Liver (tissue), 3 donors: ENCODE data around the gene ABCA1.

Experiments
- ATF3 ChIP-seq: IDR thresholded peaks from 2 replicates; pipeline ENCODE4 v1.6.1; 2016; ENCODE audit warnings: antibody characterized with exemption
- CTCF ChIP-seq: fragments of 150-350 bp; IDR thresholded peaks from 2 replicates; pipeline ENCODE4 v1.5.1; 2017; ENCODE audit warnings: improper control_type of control experiment, low read depth, low read length; ENCODE audit not compliant: missing input control
- GABPA ChIP-seq, 2 donors: IDR thresholded peaks in 1 of 2; conservative IDR thresholded peaks in 1 of 2; 2 replicates each; pipeline ENCODE4 v1.6.1; 2016; ENCODE audit warnings: antibody characterized with exemption in 2 of 2, mild to moderate bottlenecking in 1 of 2, moderate library complexity in 1 of 2
- HNF4A ChIP-seq, 2 donors: conservative IDR thresholded peaks; 2 replicates each; pipeline ENCODE4 v1.6.1; 2016; ENCODE audit warnings: antibody characterized with exemption in 2 of 2, mild to moderate bottlenecking in 2 of 2
- HNF4G ChIP-seq: IDR thresholded peaks from 2 replicates; pipeline ENCODE4 v1.6.1; 2016; ENCODE audit warnings: antibody characterized with exemption
- NR2F2 ChIP-seq: IDR thresholded peaks from 2 replicates; pipeline ENCODE4 v1.6.1; 2016; ENCODE audit warnings: antibody characterized with exemption
- REST ChIP-seq: IDR thresholded peaks from 2 replicates; pipeline ENCODE4 v1.6.1; 2016; ENCODE audit warnings: antibody characterized with exemption, mild to moderate bottlenecking
- SP1 ChIP-seq: IDR thresholded peaks from 2 replicates; pipeline ENCODE4 v1.6.1; 2018; ENCODE audit warnings: antibody characterized with exemption, mild to moderate bottlenecking
- TAF1 ChIP-seq: conservative IDR thresholded peaks from 2 replicates; pipeline ENCODE4 v1.6.1; 2016; ENCODE audit warnings: antibody characterized with exemption, mild to moderate bottlenecking
- YY1 ChIP-seq: IDR thresholded peaks from 2 replicates; pipeline ENCODE4 v1.6.1; 2016; ENCODE audit warnings: antibody characterized with exemption, mild to moderate bottlenecking
- ZBTB33 ChIP-seq: IDR thresholded peaks from 2 replicates; pipeline ENCODE4 v1.6.1; 2016; ENCODE audit warnings: antibody characterized with exemption
- donor health status: healthy.
- donor health status: healthy.

- TF ChIP-seq CTCF (no peak), REST (no peak), NR2F2 (peak; percentile 95), GABPA (IDR thresholded peaks at IDR 0.05 in 1 of 2, conservative IDR thresholded peaks at IDR 0.05 in 1 of 2) (peak in 1 of 2 donors; percentile 33), TAF1 (no peak), ZBTB33 (peak; percentile 67), HNF4A (conservative IDR thresholded peaks at IDR 0.05) (peak; percentile 75 to 88), SP1 (peak; percentile 70), YY1 (peak; percentile 66), ATF3 (peak; percentile 46), HNF4G (peak; percentile 48)
Observed at GRCh38 chr9:104817437-104817836, 110.5 kb downstream of the ABCA1 start.
